H1 (cell line): Measurements from ENCODE around the gene MAP6. TPM values are rescaled to one million over a fixed set of nuclear protein-coding genes. Genes with fewer than 3 reads are reported as not detected.

Experiments used
- CTCF ChIA-PET: fragments of 300-600 bp; sonication (Branson Sonifier 250); formaldehyde crosslinking; loops from one replicate; lab custom pipeline; 2021; ENCODE audit not compliant: partially characterized antibody; lab: Charles Lee
- POLR2A ChIA-PET: fragments of 300-600 bp; sonication (Branson Sonifier 250); formaldehyde crosslinking; loops from one replicate; lab custom pipeline; 2021; ENCODE audit warnings: inconsistent platforms; ENCODE audit not compliant: partially characterized antibody; lab: Charles Lee
- DNase-seq, 2 experiments: peaks; one replicate each; pipeline versions ENCODE4 v3.0.0 to v3.0.0-alpha.2; 2010 to 2022; ENCODE audit warnings: low spot score in 2 of 2, low read depth in 1 of 2, mixed read lengths in 1 of 2
- FAIRE-seq: peaks from 2 replicates; lab custom pipeline; 2011; peaks lifted over from hg19 to GRCh38; lab: Jason Lieb, UNC
- H2AFZ ChIP-seq: 2 replicates; pipeline ENCODE4 v1.8.1; 2012; ENCODE audit warnings: low read length, inconsistent platforms
- H2AK5ac ChIP-seq: 2 replicates; pipeline ENCODE4 v1.6.1; 2013; ENCODE audit warnings: low read depth, low read length
- H2BK120ac ChIP-seq: replicated peaks from 2 replicates; pipeline ENCODE3; 2013; ENCODE audit warnings: low read depth, low read length, inconsistent platforms
- H2BK12ac ChIP-seq: 2 replicates; pipeline ENCODE4 v1.6.1; 2013; ENCODE audit warnings: low read depth, low read length
- H2BK15ac ChIP-seq: 2 replicates; pipeline ENCODE4 v1.6.1; 2013; ENCODE audit warnings: low read length
- H2BK20ac ChIP-seq: 2 replicates; pipeline ENCODE4 v1.6.1; 2013; ENCODE audit warnings: low read length
- H2BK5ac ChIP-seq: 2 replicates; pipeline ENCODE4 v1.6.1; 2013; ENCODE audit warnings: low read depth, low read length
- H3K14ac ChIP-seq: 2 replicates; pipeline ENCODE4 v1.6.1; 2013; ENCODE audit warnings: inconsistent platforms; ENCODE audit not compliant: insufficient read length
- H3K18ac ChIP-seq: 2 replicates; pipeline ENCODE4 v1.6.1; 2013; ENCODE audit warnings: low read length; ENCODE audit errors: extremely low read depth
- H3K23ac ChIP-seq: 2 replicates; pipeline ENCODE4 v1.6.1; 2013; ENCODE audit warnings: inconsistent platforms; ENCODE audit not compliant: insufficient read length
- H3K23me2 ChIP-seq: 2 replicates; pipeline ENCODE4 v1.6.1; 2013; ENCODE audit warnings: low read depth, low read length
- H3K27ac ChIP-seq: 2 replicates; pipeline ENCODE4 v1.6.1; 2011; ENCODE audit warnings: low read depth, low read length, inconsistent platforms
- H3K27me3 ChIP-seq, 4 experiments: replicated peaks in 1 of 4; 1 replicate in 1 of 4; 2 replicates in 3 of 4; pipeline versions ENCODE4 v1.6.1 to v1.8.1; 2011 to 2013; ENCODE audit warnings: low read length in 3 of 4, mild to moderate bottlenecking in 3 of 4, inconsistent platforms in 2 of 4, mixed read lengths in 2 of 4, moderate library complexity in 1 of 4; ENCODE audit not compliant: control insufficient read depth in 3 of 4, insufficient read depth in 3 of 4; ENCODE audit errors: extremely low read depth in 1 of 4
- H3K36me3 ChIP-seq, 4 experiments: 2 replicates each; pipeline versions ENCODE4 v1.6.1 to v1.8.1; 2011 to 2013; ENCODE audit warnings: mild to moderate bottlenecking in 4 of 4, low read length in 3 of 4, moderate library complexity in 2 of 4, control low read depth in 1 of 4, inconsistent platforms in 1 of 4; ENCODE audit not compliant: insufficient read depth in 4 of 4, control insufficient read depth in 2 of 4
- H3K4ac ChIP-seq: replicated peaks from 2 replicates; pipeline ENCODE3; 2013; ENCODE audit warnings: low read length, low read depth, mixed read lengths, inconsistent platforms; ENCODE audit not compliant: insufficient read length
- H3K4me1 ChIP-seq, 4 experiments: replicated peaks in 1 of 4; 1 replicate in 1 of 4; 2 replicates in 3 of 4; pipeline versions ENCODE4 v1.6.1 to v1.8.1; 2011 to 2013; ENCODE audit warnings: low read length in 3 of 4, inconsistent platforms in 2 of 4, mixed read lengths in 1 of 4; ENCODE audit not compliant: insufficient read depth in 4 of 4, control insufficient read depth in 3 of 4
- H3K4me2 ChIP-seq, 2 experiments: 2 replicates each; pipeline versions ENCODE4 v1.6.1 to v1.8.1; 2011 to 2013; ENCODE audit warnings: low read depth in 2 of 2, low read length in 2 of 2, control low read depth in 1 of 2, inconsistent platforms in 1 of 2, mild to moderate bottlenecking in 1 of 2; ENCODE audit not compliant: insufficient read depth in 1 of 2
- H3K4me3 ChIP-seq, 4 experiments: fragments of 200-600, 300-600 bp in 1 of 4; sonication (generic), shearing (Covaris generic), sonication (Bioruptor Twin) in 1 of 4; 2 replicates each; pipeline versions ENCODE4 v1.5.1 to v1.8.1; 2011 to 2016; ENCODE audit warnings: low read length in 4 of 4, low read depth in 3 of 4, control low read depth in 2 of 4, inconsistent platforms in 2 of 4, mild to moderate bottlenecking in 2 of 4, mixed read lengths in 1 of 4, moderate library complexity in 1 of 4; ENCODE audit not compliant: insufficient read depth in 2 of 4; ENCODE audit errors: extremely low read depth in 1 of 4
- H3K56ac ChIP-seq: replicated peaks from 2 replicates; pipeline ENCODE3; 2013; ENCODE audit warnings: low read depth, mild to moderate bottlenecking, mixed read lengths, low read length, inconsistent platforms; ENCODE audit not compliant: insufficient read length
- H3K79me1 ChIP-seq: 2 replicates; pipeline ENCODE4 v1.6.1; 2013; ENCODE audit warnings: low read depth, low read length, control low read depth
- H3K79me2 ChIP-seq, 2 experiments: 2 replicates each; pipeline versions ENCODE4 v1.6.1 to v1.8.1; 2012 to 2013; ENCODE audit warnings: low read length in 2 of 2, mild to moderate bottlenecking in 2 of 2, inconsistent platforms in 1 of 2; ENCODE audit not compliant: insufficient read depth in 2 of 2, control insufficient read depth in 1 of 2
- H3K9ac ChIP-seq, 4 experiments: replicated peaks in 1 of 4; 1 replicate in 1 of 4; 2 replicates in 3 of 4; pipeline versions ENCODE4 v1.6.1 to v1.8.1; 2011 to 2013; ENCODE audit warnings: low read depth in 3 of 4, low read length in 3 of 4, control low read depth in 2 of 4, mild to moderate bottlenecking in 2 of 4, moderate library complexity in 2 of 4, inconsistent platforms in 1 of 4; ENCODE audit errors: extremely low read depth in 1 of 4
- H3K9me3 ChIP-seq, 2 experiments: 2 replicates each; pipeline versions ENCODE4 v1.6.1 to v1.8.1; 2012 to 2013; ENCODE audit warnings: mild to moderate bottlenecking in 2 of 2, moderate library complexity in 2 of 2, control low read depth in 1 of 2, inconsistent platforms in 1 of 2, low read depth in 1 of 2, low read length in 1 of 2, mixed read lengths in 1 of 2; ENCODE audit not compliant: insufficient read depth in 2 of 2
- H4K20me1 ChIP-seq, 2 experiments: replicated peaks in 1 of 2; 2 replicates each; pipeline versions ENCODE3 to v1.8.1; 2011 to 2013; ENCODE audit warnings: inconsistent platforms in 2 of 2, low read length in 2 of 2, mild to moderate bottlenecking in 1 of 2; ENCODE audit not compliant: insufficient read depth in 2 of 2, control insufficient read depth in 1 of 2
- H4K5ac ChIP-seq: 2 replicates; pipeline ENCODE4 v1.6.1; 2013; ENCODE audit warnings: low read length, low read depth, mixed read lengths, inconsistent platforms; ENCODE audit not compliant: insufficient read length
- H4K8ac ChIP-seq: 2 replicates; pipeline ENCODE4 v1.8.0; 2013; ENCODE audit warnings: mild to moderate bottlenecking, moderate library complexity, low read length, inconsistent platforms; ENCODE audit not compliant: insufficient read depth; ENCODE audit errors: extremely low read depth
- H4K91ac ChIP-seq: replicated peaks from 2 replicates; pipeline ENCODE3; 2013; ENCODE audit warnings: low read length, mixed read lengths, inconsistent platforms; ENCODE audit not compliant: insufficient read length
- BACH1 ChIP-seq: IDR thresholded peaks from 2 replicates; pipeline ENCODE4 v1.6.1; 2012; ENCODE audit warnings: low read length, improper control_type of control experiment
- GTF2F1 ChIP-seq: IDR thresholded peaks from 2 replicates; pipeline ENCODE4 v1.6.1; 2012; ENCODE audit warnings: low read depth, low read length, improper control_type of control experiment, borderline replicate concordance
- HDAC6 ChIP-seq: IDR thresholded peaks from one replicate; pipeline ENCODE4 v1.7.1; 2012; ENCODE audit warnings: low read depth, mild to moderate bottlenecking, inconsistent platforms, low read length, moderate library complexity
- NANOG ChIP-seq: IDR thresholded peaks from 2 replicates; pipeline ENCODE4 v1.6.1; 2011; ENCODE audit warnings: low read length, low read depth, mild to moderate bottlenecking, inconsistent platforms; ENCODE audit not compliant: insufficient read depth, poor library complexity, severe bottlenecking
- POU5F1 ChIP-seq: IDR thresholded peaks from 2 replicates; pipeline ENCODE4 v1.6.1; 2011; ENCODE audit warnings: low read depth, mild to moderate bottlenecking, low read length, moderate library complexity
- RFX5 ChIP-seq: IDR thresholded peaks from 2 replicates; pipeline ENCODE4 v1.6.1; 2011; ENCODE audit warnings: low read depth, low read length, improper control_type of control experiment, borderline replicate concordance
- TAF7 ChIP-seq: optimal IDR thresholded peaks from 2 replicates; pipeline ENCODE3; 2011; ENCODE audit warnings: low read depth, mild to moderate bottlenecking, inconsistent platforms, low read length, moderate library complexity, borderline replicate concordance
- TCF12 ChIP-seq: IDR thresholded peaks from 2 replicates; pipeline ENCODE4 v1.6.1; 2011; ENCODE audit warnings: low read depth, mild to moderate bottlenecking, low read length
- WGBS, 2 experiments: shearing (Covaris generic) in 1 of 2; methylation state at CpG; one replicate each; pipeline versions ENCODE4 v1.1.6 to v1.1.7; 2013 to 2015; ENCODE audit warnings: low lambda C conversion rate in 2 of 2, mixed read lengths in 2 of 2, inconsistent platforms in 1 of 2, low coverage in 1 of 2, missing lambda C conversion rate in 1 of 2; ENCODE audit not compliant: insufficient replicate concordance in 2 of 2, insufficient coverage in 1 of 2, insufficient read length in 1 of 2; ENCODE audit errors: extremely low coverage in 1 of 2, missing lambda C conversion rate in 1 of 2; 5-methylcytosine and 5-hydroxymethylcytosine counted together
- polyA plus RNA-seq, 7 experiments: library from polyadenylated mRNA; depleted of rRNA in 3 of 7; stranded (reverse) in 5 of 7; unstranded in 2 of 7; fragments of >200 nt in 5 of 7; fragments of 200-250 nt in 2 of 7; gene quantifications; 1 replicate in 5 of 7; 2 replicates in 1 of 7; 4 replicates in 1 of 7; pipeline versions ENCODE4 v1.2.1 to v1.2.3, GENCODE V29; 2011 to 2013; ENCODE audit warnings: missing spikeins in 2 of 7, mixed read lengths in 2 of 7
- total RNA-seq: library from RNA; stranded (reverse); fragmentation: NEBNext Ultra II Directional; extraction: Animal tissue kit (Norgen Biotek cat#: 25700); gene quantifications from 2 replicates; pipeline ENCODE4 v1.2.1, GENCODE V29; 2021
- TF ChIP-seq, protein P1 (sequence below): IDR thresholded peaks from 2 replicates; pipeline ENCODE4 v1.6.1; 2012; ENCODE audit warnings: inconsistent platforms
- TF ChIP-seq, protein P2 (sequence below): IDR thresholded peaks from 2 replicates; pipeline ENCODE4 v1.6.1; 2011; ENCODE audit warnings: low read length, improper control_type of control experiment

The MAP6 gene
- total and polyA plus RNA-seq, 2 of the 8 experiments (the other 6 are each of a cell fraction or from before 2014, with no cell fraction given), result 0.54 to 0.89 TPM

- Histone ChIP-seq H2AFZ (no peak overlapping the region), H2AK5ac (peak overlapping the region; percentile 45; the same call in 1 of the 2 replicates), H3K4me3 (peak overlapping the region; percentile 62 to 93 (median 84)), H3K23me2 (peaks cover 12% of the 10 kb centered on the region), H2BK15ac (no peak overlapping the region; the same call in 1 of the 2 replicates), H2BK12ac (peak overlapping the region; percentile 82), H3K9ac (peak overlapping the region; percentile 65 to 91 (median 78)), H2BK20ac (no peak overlapping the region), H3K14ac (no peak overlapping the region), H2BK120ac (peak overlapping the region; percentile 60), H3K36me3 (peaks cover 10 to 21% (median 17%) of the 10 kb centered on the region in 4 experiments), H3K18ac (peak overlapping the region; percentile 95), H4K20me1 (peaks cover 5 to 14% of the 10 kb centered on the region in 2 experiments), H4K91ac (peak overlapping the region; percentile 91), H4K8ac (peak overlapping the region; percentile 91; the same call in 1 of the 2 replicates), H3K56ac (peak overlapping the region; percentile 87), H4K5ac (peak overlapping the region; percentile 69), H3K79me1 (peaks cover 10% of the 10 kb centered on the region; the same call in 1 of the 2 replicates), H3K4ac (peak overlapping the region; percentile 89), H3K79me2 (peaks cover 11 to 61% of the 10 kb centered on the region in 2 experiments), H3K4me2 (peak overlapping the region; percentile 82 to 95), H3K9me3 (no peaks in the 10 kb centered on the region), H2BK5ac (peak overlapping the region; percentile 96), H3K27ac (peak overlapping the region; percentile 95), H3K23ac (no peak overlapping the region), H3K4me1 (peaks cover 10 to 52% (median 35%) of the 10 kb centered on the region in 4 experiments), H3K27me3 (no peaks in the 10 kb centered on the region)
- peak in 1 of 2 experiments; percentile 79 for DNase-seq
- ChIA-PET POLR2A (interaction anchor here (0.6 to 35.1 kb wide), 26 partner anchors 0 to 322 kb away, joined by 3 to 1120 read pairs (median 4); partner anchors contain the start of genes MOGAT2 and SERPINH1), CTCF (interaction anchor here (0.7 to 17.4 kb wide), 12 partner anchors 3 to 118 kb away, joined by 3 to 344 read pairs (median 8); partner anchors contain the start of gene SERPINH1)
- 2% methylated on average over 14 of the region's 16 CpGs; no CpG with 5 or more reads in 1 of the 2 experiments for WGBS, 2 experiments
- FAIRE-seq, result no peak
- TF ChIP-seq GTF2F1 (0 out of 2 replicates have a peak, but pooled peaks have one; percentile 58), HDAC6 (no peak), NANOG (no peak), TAF7 (peak; percentile 68), TCF12 (no peak), RFX5 (no peak), BACH1 (0 out of 2 replicates have a peak, but pooled peaks have one; percentile 15), POU5F1 (no peak)
- TF ChIP-seq, protein P1, sequence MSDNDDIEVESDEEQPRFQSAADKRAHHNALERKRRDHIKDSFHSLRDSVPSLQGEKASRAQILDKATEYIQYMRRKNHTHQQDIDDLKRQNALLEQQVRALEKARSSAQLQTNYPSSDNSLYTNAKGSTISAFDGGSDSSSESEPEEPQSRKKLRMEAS, result peak; percentile 18; the same call in 1 of the 2 replicates
- TF ChIP-seq, protein P2, sequence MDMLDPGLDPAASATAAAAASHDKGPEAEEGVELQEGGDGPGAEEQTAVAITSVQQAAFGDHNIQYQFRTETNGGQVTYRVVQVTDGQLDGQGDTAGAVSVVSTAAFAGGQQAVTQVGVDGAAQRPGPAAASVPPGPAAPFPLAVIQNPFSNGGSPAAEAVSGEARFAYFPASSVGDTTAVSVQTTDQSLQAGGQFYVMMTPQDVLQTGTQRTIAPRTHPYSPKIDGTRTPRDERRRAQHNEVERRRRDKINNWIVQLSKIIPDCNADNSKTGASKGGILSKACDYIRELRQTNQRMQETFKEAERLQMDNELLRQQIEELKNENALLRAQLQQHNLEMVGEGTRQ, result no peak
Observed at GRCh38 chr11:75562836-75563484, 105.9 kb downstream of the MAP6 start.
